OCI-M1 (cell line): Measurements from ENCODE around the gene SLC45A1.
"Not testable (repeated sequence)": the region's sequence is repeated elsewhere in the genome, so short reads cannot be mapped to it uniquely, and the experiment has no call there.

Experiments used
- DNase-seq: peaks from one replicate; lab custom pipeline; 2025; lab: John Stamatoyannopoulos, UW

Gene SLC45A1

GRCh38 chr1:8367571-8368194 lies 49.8 kb downstream of the SLC45A1 start:
- DNase-seq, result no peak

- DNase-seq, result no peak
Measured at GRCh38 chr1:8368956-8369639, 51.2 kb downstream of the SLC45A1 start.

DNA sequence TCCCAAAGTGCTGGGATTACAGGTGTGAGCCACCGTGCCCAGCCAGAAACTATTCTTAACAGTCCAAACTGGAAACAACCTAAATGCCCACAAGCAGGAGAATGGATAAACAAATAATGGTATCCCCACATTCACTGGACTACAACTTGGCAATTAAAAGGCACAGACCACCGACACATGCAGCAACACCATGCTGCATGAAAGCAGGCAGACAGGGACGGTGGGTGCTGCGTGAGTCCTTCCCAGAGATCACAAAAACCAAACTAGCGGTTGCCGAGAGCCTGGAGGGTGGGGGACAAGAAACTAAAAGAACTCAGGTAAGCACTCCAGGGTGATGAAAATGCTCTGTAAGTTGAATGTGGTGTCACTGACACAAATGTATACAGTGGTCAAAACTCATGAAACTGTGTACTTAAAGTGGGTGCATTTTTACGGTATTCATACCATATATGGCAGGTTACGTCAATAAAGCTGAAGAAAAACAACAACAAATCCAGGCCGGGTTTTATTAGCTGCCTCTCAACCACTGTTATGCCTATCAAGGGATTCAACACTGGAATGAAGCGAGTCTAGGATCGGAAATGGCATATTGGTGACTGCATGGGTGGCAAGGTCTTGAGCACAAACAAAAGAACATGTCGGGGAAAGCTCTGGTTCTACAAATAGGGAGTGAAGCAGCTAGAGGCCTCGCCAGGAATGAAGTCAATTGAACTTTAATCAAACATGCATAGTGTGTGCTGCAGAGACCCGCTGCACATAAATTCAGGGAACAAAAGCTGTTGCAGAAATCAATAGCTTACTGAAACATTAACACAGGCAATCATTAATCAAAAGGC lies 52.4 kb downstream of the SLC45A1 start:
- DNase-seq, result no peak

GRCh38 chr1:8370905-8371315 lies 53.0 kb downstream of the SLC45A1 start:
- DNase-seq, result no peak

DNA sequence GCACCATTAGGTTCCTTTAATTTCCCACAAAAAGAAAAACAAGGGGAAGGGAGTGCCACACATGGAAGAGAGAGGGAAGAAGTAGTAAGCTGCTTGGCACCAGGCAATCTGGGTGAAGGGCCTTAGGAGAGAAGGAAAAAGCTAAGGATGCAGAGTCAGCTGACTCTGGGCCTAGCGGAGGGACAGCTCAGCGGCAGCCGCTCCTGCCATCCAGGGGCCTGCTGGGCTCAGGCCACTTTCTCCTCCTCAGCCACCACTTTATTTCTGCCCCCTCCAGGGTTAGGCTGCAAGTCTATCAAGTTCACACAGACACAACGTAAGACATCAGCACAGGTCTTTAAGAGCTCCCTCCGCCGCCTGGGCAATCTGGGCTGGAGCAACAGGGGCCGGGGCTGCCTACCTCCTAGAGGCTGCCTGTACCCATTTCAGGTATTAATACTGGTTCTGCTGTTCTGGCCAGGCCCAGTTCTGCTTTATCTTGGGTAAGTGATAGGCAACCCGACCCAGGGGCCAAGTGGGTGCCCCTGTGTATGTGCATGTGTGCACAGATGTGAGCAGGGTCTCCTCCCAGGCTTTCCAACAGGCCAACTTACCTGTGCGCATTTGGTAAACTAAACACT lies 53.6 kb downstream of the SLC45A1 start:
- DNase-seq, result no peak

DNA sequence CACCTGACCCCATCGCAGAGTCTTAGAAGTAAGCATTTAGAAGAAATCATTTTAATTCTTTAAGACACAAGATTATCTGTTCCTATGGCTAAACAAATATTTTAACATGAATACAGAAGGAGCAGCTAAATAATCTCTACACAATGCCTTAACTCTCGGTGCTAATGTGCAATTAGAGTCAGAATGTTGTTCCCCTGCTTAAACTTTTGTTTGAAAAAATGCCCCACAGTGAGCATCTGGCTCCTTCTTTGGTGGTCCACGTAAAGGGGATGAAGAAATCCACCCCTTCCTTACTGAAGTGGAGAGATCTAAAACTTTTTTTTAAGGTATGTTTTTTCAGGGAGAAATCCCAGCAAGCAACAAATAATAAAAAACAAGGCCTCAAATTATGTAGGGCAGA lies 55.2 kb downstream of the SLC45A1 start:
- no peak for DNase-seq

GRCh38 chr1:8373581-8374241 lies 55.8 kb downstream of the SLC45A1 start:
- DNase-seq, result no peak

GRCh38 chr1:8374356-8374755 lies 56.4 kb downstream of the SLC45A1 start:
- no peak for DNase-seq

- peak; percentile 53 for DNase-seq
Measured at GRCh38 chr1:8374812-8375211, 56.9 kb downstream of the SLC45A1 start.

DNA sequence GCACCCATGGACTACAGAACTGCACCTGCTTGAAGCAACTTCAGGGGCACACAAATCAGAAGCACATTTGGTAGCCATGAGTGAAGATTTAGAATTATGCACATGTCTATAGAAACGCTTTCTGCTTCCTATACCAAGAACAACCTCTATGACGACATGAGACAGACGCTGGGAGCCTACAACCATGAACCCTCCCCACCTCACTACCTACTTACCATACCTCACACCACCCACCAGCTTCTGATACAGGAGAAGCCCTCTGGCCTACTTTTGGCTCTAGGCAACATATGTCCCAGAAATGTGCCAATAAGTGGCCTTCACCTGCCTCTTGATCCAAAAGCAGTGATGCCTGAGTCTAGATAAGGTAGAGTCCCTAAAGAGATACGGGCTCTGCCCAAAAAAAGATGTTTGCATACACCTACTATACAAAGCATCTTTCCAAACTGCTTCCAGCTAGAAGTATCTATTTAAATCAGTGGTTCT lies 58.5 kb downstream of the SLC45A1 start:
- DNase-seq, result no peak

- DNase-seq, result no peak
Measured at GRCh38 chr1:8377271-8377981, 59.5 kb downstream of the SLC45A1 start.

DNA sequence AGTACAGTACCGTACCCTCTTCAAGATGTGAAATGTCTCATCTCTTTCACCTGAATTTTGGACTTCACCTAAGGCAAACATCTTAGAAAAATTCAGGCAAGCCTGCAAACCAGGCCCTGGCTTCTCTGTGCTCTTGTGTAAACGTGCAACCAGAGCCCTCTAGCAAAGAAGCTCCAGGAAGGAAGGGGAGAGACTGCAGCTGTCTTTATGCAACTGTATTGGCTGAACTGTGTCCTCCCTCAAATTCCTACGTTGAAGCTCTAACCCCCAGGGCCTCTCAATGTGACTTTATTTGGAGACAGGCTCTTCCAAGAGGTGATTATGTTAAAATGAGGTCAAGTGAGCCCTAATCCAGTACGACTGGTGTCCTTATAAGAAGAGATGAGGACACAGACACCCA lies 60.3 kb downstream of the SLC45A1 start:
- no peak for DNase-seq

DNA sequence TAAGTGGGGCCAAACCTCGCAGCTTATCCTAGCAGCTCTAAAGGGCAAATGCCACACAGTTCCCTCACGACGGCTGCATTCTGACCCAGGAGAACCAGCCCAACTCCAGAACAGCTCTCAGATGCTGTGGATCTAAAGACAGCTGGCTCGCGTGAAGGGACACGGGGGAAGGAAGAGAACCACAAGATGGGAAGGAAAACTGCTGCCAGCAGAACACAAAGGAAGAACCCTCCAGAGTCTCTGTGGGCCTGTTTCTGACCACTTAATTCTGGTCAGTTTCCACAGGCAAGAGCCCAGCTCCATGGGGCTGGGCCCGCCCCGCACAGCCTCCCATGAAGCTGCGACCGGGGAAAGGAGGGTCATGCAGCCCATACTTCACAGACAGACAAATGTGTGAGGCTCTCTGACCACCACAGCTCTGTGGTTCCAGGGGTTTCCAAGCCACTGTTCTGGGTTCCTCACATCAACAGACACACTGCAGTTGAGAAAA lies 61.1 kb downstream of the SLC45A1 start:
- DNase-seq, result no peak

DNA sequence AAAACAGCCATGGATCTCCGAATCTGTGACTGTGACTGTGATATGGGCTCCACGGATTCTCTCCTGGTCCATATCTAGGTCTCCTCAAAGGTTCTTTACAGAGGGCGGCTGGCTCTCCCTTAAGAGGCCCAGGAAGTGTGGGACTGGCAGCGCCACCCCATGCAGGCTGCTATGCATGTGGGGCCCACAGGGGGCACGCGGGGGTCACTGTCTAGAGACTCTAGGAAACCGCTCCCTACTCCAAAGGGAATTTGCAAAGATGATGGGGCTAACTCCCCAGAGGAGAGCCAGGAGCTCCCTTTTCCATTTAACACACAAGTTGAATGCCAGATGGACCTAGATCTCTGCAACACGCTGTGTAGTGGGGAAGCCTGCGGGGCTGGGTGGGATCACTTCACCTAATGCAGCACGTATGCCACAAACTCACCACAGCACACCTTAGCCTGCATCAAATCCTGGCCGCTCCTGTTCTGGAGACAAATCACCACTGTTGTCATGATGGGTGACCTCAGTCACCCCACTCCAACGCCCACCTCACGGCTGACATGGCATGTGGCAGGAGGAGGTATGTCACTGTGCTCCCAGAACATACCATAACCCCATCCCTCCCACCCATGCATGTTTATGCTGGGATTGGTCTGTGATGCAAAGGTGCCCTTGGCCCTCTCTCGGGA lies 61.7 kb downstream of the SLC45A1 start:
- DNase-seq, result no peak

- not testable (repeated sequence) for DNase-seq
Measured at GRCh38 chr1:8380310-8380709, 62.4 kb downstream of the SLC45A1 start.

DNA sequence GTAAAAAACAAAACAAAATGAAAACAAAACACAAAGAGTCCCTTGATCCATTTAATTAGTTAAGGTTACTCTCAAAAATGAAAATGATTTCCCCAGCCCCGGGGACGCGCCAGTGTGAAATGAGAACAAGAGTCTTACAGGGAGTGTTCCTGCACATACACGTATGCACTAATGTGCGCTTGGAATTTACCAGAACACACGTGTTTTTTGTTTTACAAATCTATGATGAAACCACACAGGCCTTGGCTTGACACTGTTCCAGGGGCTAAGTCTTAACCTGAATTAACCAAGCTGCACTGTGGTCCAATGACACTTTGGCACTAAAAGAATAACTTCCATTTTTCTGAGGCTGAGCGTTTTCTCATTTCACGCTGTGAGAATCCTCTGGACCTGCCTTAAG lies 63.7 kb downstream of the SLC45A1 start:
- no peak for DNase-seq

- no peak for DNase-seq
Measured at GRCh38 chr1:8382051-8382505, 64.2 kb downstream of the SLC45A1 start.

- DNase-seq, result no peak
Measured at GRCh38 chr1:8382608-8383505, 64.9 kb downstream of the SLC45A1 start.

GRCh38 chr1:8384088-8384487 lies 66.2 kb downstream of the SLC45A1 start:
- no peak for DNase-seq
